Measurements from ENCODE around the gene CBFA2T3.
"Not testable (repeated sequence)": the region's sequence is repeated elsewhere in the genome, so short reads cannot be mapped to it uniquely, and the experiment has no call there.

Gene CBFA2T3

GRCh38 chr16:88977018-88977811, at the start of gene CBFA2T3:
Gene CBFA2T3, minus strand, starts transcription at chr16:88977207. Its CDS starts 400 bp downstream, at chr16:88976807.
- no peak for DNase-seq

DNA sequence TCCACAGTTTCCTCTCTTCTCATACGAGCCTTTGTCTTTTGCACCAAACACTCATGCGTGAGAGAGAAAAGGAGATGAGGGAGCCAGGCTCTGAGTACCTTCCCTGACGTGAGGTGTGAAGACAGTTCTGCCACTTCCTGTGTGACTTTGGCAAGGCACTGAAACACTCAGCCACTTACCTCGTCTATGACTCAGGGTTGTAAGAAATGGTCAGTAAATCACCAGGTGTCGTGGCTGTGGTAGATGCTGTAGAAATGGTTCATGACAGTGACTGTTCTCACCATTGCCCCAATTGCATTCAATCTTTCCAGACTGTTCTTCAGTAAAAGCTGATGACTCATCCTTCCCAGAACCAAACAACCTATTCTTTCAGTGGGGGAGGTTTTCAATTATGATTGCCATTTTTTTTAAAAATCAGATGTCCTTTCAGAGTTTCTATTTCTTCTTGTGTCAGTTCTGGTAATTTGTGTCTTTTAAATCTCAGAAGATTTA, 49.2 kb upstream of the CBFA2T3 start:
- DNase-seq, result no peak

- no peak for DNase-seq
Measured at GRCh38 chr16:89025636-89026035, 48.6 kb upstream of the CBFA2T3 start.

DNA sequence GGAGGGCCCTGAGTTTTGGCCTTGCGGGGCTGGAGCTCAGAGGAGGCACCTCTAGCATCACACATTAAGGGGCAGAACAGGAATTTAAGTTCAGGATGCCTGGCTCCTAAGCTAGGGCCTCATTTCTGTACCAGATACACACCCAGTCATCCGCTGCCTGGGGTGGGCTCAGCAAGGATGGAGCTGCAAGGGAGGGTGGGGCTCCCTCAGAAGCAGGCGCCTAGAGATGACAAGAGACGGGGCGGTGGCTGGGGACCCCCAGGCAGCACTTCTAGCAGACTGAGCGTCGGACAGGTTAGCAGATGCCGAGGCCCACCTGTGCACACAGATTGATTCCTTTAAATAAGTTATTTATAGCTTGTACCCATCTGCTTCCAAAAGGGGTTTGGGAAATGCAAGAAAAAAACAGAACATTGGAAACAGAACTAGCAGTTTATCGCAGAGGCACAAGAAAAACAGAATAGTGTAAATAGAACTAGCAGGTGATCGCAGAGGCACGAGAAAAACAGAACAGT, 47.6 kb upstream of the CBFA2T3 start:
- DNase-seq, result no peak

GRCh38 chr16:89023621-89024511, 46.9 kb upstream of the CBFA2T3 start:
- no peak for DNase-seq

GRCh38 chr16:89023151-89023551, 46.1 kb upstream of the CBFA2T3 start:
- DNase-seq, result no peak

GRCh38 chr16:89022051-89022836, 45.2 kb upstream of the CBFA2T3 start:
- DNase-seq, result no peak

DNA sequence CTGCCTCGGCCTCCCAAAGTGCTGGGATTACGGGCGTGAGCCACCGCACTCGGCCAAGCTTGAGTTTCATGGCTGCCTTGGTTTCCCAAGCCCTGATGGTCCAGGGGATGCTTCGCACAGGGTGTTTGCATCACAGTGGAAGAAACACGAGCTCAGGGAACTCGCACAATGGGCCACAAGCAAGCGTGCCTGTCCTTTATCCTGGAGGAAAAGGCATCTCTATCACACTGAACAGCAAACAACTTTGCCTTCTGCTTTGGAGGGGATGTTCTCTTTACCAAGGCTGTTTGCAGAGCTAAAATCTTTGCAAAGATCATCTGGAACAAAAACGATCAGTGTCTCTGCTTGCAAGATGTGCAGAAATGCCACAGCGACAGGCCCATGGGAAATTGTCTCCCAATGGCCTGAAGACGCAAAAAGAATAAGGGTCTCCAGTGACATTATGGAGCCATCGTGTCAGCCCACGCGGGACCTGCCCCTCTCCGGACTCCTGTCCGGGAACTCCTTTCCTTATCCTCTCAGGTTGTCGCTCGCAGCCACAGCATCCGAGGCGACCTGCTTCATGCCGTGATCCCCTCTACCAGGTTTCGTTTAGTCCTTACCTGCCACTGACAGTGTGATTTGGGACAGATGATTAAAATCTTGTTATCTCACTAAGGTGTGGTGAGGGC, 44.1 kb upstream of the CBFA2T3 start:
- no peak for DNase-seq

- DNase-seq, result no peak
Measured at GRCh38 chr16:89020068-89020924, 43.3 kb upstream of the CBFA2T3 start.

GRCh38 chr16:89019511-89019910, 42.5 kb upstream of the CBFA2T3 start:
- no peak for DNase-seq

DNA sequence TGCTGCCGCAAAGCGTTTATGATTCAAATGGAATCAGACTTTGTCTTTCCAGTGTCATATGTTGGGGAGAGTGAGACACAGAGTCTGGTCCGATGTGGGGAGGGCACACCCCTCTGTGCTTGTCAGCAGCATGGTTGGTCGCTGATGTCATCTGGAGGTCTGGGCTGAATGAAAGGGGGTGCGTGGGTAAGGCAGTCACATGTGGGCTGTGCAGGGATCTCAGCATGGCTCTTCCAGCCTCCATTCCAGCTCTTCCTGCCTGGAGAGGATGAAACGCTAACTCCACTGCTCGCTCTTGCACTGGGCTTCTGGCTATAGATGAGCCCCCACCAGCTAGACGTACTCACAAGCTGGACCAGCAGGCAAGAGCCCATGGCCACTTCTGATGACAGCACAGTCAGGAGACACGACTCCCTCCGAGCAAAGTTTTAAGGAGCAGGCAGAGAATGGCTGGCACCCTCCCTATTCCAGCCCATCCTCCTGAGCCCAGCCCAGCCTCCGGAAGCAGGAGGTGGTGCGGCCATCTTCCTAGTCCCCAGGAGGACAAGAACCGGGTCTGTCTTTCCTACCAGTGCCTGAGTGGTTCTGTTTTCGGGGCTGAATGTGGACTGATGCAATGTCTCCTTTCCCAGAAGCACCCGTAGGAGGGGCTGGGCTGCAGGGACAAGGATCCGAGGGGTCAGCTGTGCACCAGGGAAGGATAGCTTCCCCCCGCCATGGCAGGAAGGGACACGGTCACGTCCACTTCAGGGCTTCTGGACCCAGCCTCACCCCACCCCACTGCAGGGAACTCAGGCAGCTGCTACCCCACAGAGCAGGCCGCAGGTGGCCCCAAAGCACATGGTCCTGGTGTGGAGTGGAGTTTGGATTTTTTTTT, 41.5 kb upstream of the CBFA2T3 start:
- no peak for DNase-seq

DNA sequence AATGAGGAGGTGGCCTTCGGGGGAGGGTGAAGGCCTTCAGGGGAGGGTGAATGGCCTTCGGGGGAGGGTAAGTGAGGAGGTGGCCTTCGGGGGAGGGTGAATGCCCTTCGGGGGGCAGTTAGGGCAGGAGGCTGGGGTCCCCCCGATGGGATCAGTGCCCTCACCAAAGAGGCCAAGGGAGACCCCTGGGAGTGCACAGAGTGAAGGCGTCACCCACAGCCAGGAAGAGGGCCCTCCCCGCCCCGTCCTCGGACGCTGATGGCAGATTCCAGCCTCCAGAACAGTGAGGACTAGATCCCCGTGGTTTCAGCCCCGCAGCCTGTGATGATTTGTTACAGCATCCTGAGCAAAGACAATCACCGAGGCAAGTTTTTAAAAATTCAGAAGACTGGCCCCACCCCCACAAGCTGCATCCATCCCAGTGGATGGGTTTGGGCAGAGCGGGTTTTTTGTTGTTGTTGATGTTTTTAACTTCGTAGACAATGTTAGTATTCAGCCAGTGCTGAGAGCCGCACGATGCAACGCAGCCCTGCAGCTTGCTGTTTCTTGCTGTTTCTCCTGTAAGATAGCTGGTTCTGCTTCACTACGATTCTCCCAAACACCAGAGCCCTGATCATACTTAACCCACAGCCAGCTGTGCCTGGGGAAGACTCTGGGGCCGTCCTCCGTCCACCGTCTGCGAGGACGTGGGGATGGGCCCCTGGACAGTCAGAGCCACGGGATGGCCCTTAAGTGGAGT, 40.7 kb upstream of the CBFA2T3 start:
- no peak for DNase-seq

- DNase-seq, result not testable (repeated sequence)
Measured at GRCh38 chr16:89016561-89016960, 39.6 kb upstream of the CBFA2T3 start.

DNA sequence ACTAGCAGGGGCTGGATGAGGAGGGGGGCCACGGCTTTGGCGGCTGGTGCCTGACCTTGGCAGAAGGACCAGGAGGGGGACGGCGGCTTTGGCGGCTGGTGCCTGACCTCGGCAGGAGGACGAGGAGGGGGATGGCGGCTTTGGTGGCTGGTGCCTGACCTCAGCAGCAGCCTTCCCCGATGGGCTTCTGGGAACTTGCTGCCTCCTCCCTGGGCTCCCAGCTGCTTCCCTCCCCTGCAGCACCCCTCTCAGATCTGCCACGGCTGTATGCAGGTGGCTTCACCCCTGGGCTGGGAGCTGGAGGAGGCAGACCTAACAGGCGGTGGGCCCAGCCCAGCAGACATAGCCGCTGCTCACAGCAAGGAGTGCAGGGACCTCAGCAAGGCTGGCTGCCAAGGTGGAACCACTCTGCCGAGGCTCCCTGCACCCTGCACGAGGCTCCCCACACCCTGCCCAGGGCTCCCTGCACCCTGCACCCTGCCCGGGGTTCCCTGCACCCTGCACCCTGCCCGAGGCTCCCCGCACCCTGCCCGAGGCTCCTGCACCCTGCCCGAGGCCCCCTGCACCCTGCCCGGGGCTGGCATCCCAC, 38.4 kb upstream of the CBFA2T3 start:
- no peak for DNase-seq

DNA sequence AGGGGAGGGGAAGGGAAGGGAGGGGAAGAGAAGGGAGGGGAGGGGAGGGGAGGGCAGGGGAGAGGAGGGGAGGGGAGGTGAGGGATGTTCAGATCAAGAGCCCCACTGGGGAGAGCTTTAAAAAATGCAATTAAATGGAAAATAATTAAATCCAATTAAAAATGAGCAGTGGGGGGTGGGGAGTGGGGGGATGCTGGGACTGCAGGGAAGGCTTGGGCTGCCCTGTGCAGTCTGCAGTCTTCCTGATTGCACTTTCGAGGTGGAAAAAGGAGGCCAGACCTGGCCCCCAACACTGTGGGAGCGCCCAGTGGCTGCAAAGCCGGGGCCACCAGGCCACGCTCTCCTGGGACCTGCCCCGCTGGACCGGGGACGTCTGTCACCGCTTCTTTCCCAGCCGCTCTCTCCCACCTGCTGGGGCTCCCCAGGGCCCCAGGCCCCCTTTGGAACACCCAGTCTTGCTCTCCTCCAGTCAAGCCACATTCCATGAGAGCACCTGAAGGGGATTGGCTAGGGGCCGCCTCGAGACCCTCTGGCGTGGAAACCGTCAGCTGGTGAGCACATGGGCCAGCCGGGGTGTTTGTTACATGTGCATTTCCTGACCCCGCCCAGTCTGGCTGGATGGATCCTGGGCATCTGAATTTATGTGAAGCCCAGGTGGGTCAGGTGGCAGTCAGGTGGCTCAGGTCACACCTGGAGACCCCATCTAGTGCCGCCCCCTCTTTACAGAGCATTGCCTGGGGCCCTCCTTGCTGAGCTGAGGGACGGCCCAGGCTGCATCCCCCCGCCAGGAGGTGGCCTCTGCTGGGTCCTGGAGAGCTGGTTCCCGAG, 37.6 kb upstream of the CBFA2T3 start:
- DNase-seq, result no peak

- DNase-seq, result no peak
Measured at GRCh38 chr16:89013692-89014402, 36.8 kb upstream of the CBFA2T3 start.

GRCh38 chr16:89013111-89013510, 36.1 kb upstream of the CBFA2T3 start:
- no peak for DNase-seq
